ENCODE results near the gene NKX2-3. TPM values are rescaled to one million over a fixed set of nuclear protein-coding genes. Genes with fewer than 3 reads are reported as not detected.

The NKX2-3 gene
- total and polyA plus RNA-seq, 2 of the 8 experiments (the other 6 are each of a cell fraction or from before 2014, with no cell fraction given) = not detected

GRCh38 chr10:99522470-99523250, 10.1 kb upstream of the NKX2-3 start:
- Histone ChIP-seq H3K4me1 (replicated peaks in 1 of 4; ENCODE audit: control insufficient read depth in 3 of 4, insufficient read depth in 4 of 4, low read length in 3 of 4) (peaks cover 15 to 37% (median 26%) of the 10 kb centered on the region in 4 experiments), H3K79me1 (ENCODE audit: low read depth, low read length) (no peaks in the 10 kb centered on the region), H3K23me2 (ENCODE audit: low read depth, low read length) (peaks cover 6% of the 10 kb centered on the region; the same call in 1 of the 2 replicates), H4K20me1 (replicated peaks in 1 of 2; ENCODE audit: control insufficient read depth in 1 of 2, insufficient read depth in 2 of 2, low read length in 2 of 2) (peaks cover 17 to 32% of the 10 kb centered on the region in 2 experiments), H3K9ac (replicated peaks in 1 of 4; ENCODE audit: extremely low read depth in 1 of 4, low read depth in 3 of 4, low read length in 3 of 4) (no peak overlapping the region), H2BK20ac (ENCODE audit: low read length) (no peak overlapping the region), H4K5ac (ENCODE audit: insufficient read length, low read depth, low read length) (no peak overlapping the region), H2AK5ac (ENCODE audit: low read depth, low read length) (no peak overlapping the region), H3K4me3 (ENCODE audit: extremely low read depth in 1 of 4, insufficient read depth in 2 of 4, low read depth in 3 of 4, low read length in 4 of 4) (peak overlapping the region; percentile 27 to 56 (median 30); a peak in 6 of 8 replicates), H3K36me3 (ENCODE audit: control insufficient read depth in 2 of 4, insufficient read depth in 4 of 4, low read length in 3 of 4) (no peaks in the 10 kb centered on the region), H3K14ac (ENCODE audit: insufficient read length) (no peak overlapping the region), H3K79me2 (ENCODE audit: control insufficient read depth in 1 of 2, insufficient read depth in 2 of 2, low read length in 2 of 2) (no peaks in the 10 kb centered on the region), H3K4ac (replicated peaks; ENCODE audit: insufficient read length, low read depth, low read length) (no peak overlapping the region), H2BK12ac (ENCODE audit: low read depth, low read length) (no peak overlapping the region; the same call in 1 of the 2 replicates), H3K9me3 (ENCODE audit: insufficient read depth in 2 of 2, low read depth in 1 of 2, low read length in 1 of 2) (no peaks in the 10 kb centered on the region), H3K23ac (ENCODE audit: insufficient read length) (no peak overlapping the region), H3K27me3 (replicated peaks in 1 of 4; ENCODE audit: control insufficient read depth in 3 of 4, extremely low read depth in 1 of 4, insufficient read depth in 3 of 4, low read length in 3 of 4) (peaks cover 90 to 100% (median 96%) of the 10 kb centered on the region in 4 experiments), H2BK15ac (ENCODE audit: low read length) (no peak overlapping the region), H2AFZ (ENCODE audit: low read length) (no peak overlapping the region), H3K18ac (ENCODE audit: extremely low read depth, low read length) (peak overlapping the region; percentile 28), H4K8ac (ENCODE audit: extremely low read depth, insufficient read depth, low read length) (no peak overlapping the region), H3K4me2 (ENCODE audit: insufficient read depth in 1 of 2, low read depth in 2 of 2, low read length in 2 of 2) (peak overlapping the region; percentile 66 to 70), H3K27ac (ENCODE audit: low read depth, low read length) (no peak overlapping the region), H2BK120ac (replicated peaks; ENCODE audit: low read depth, low read length) (no peak overlapping the region), H3K56ac (replicated peaks; ENCODE audit: insufficient read length, low read depth, low read length) (no peak overlapping the region), H2BK5ac (ENCODE audit: low read depth, low read length) (no peak overlapping the region), H4K91ac (replicated peaks; ENCODE audit: insufficient read length, low read length) (no peak overlapping the region)
- FAIRE-seq (peak; percentile 65), DNase-seq (ENCODE audit: low read depth in 1 of 2, low spot score in 2 of 2) (peak in 1 of 2 experiments; percentile 89)
- ChIA-PET CTCF (ENCODE audit: partially characterized antibody) (interaction anchor here (0.6 to 2.3 kb wide), 5 partner anchors 14 to 86 kb away, joined by 3 to 9 read pairs (median 3); no protein-coding TSS in a partner anchor), POLR2A (ENCODE audit: partially characterized antibody) (interaction anchor here (0.8 to 1.5 kb wide), 5 partner anchors 9 to 98 kb away, joined by 3 to 9 read pairs (median 3); partner anchors contain the start of genes GOT1 and NKX2-3)
- 2% methylated on average over 35 of the region's 35 CpGs; no CpG with 5 or more reads in 1 of the 2 experiments for whole genome bisulfite sequencing, 2 experiments (ENCODE audit: extremely low coverage in 1 of 2, insufficient coverage in 1 of 2, insufficient read length in 1 of 2, insufficient replicate concordance in 2 of 2, low coverage in 1 of 2, low lambda C conversion rate in 2 of 2, missing lambda C conversion rate in 1 of 2)
- no peak for TF ChIP-seq RBBP5 (IDR thresholded peaks at IDR 0.05; ENCODE audit: borderline replicate concordance, low read depth, low read length)
- TF ChIP-seq ZNF274 (IDR thresholded peaks at IDR 0.05; ENCODE audit: borderline replicate concordance, extremely low read depth, low read length) = no peak
- TF ChIP-seq, protein P1, sequence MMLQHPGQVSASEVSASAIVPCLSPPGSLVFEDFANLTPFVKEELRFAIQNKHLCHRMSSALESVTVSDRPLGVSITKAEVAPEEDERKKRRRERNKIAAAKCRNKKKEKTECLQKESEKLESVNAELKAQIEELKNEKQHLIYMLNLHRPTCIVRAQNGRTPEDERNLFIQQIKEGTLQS (IDR thresholded peaks at IDR 0.05; ENCODE audit: insufficient read depth, low read depth, low read length) = no peak
- TF ChIP-seq EZH2 (IDR thresholded peaks at IDR 0.05; ENCODE audit: low read depth, low read length, severe bottlenecking) = peak; percentile 7
- peak; percentile 34 for TF ChIP-seq ASH2L (IDR thresholded peaks at IDR 0.05; ENCODE audit: low read length)
- 0 out of 2 replicates have a peak, but pooled peaks have one; percentile 41 for TF ChIP-seq YY1 (IDR thresholded peaks at IDR 0.05; ENCODE audit: low read depth, low read length)
- TF ChIP-seq EP300 (IDR thresholded peaks at IDR 0.05; ENCODE audit: borderline replicate concordance in 1 of 2, low read depth in 2 of 2, low read length in 2 of 2) = peak in 1 of 2 experiments; percentile 60; a peak in 1 of 3 replicates
- TF ChIP-seq SUZ12 (IDR thresholded peaks at IDR 0.05; ENCODE audit: low read length) = peak; percentile 19; the same call in 1 of the 2 replicates
- TF ChIP-seq RAD21 (IDR thresholded peaks at IDR 0.05 in 1 of 2, conservative IDR thresholded peaks at IDR 0.05 in 1 of 2; ENCODE audit: low read depth in 2 of 2, low read length in 2 of 2) = peak; percentile 30 to 47; a peak in 2 of 4 replicates
